Suppressor macrophage treated with lipopolysaccharide for 1 hour (primary cell): ENCODE results near the gene LINS1.

ENCODE experiments used
- DNase-seq, 3 donors: peaks; one replicate each; pipeline ENCODE4 v3.0.0-alpha.2; 2020 to 2022

The LINS1 gene

GRCh38 chr15:100547961-100548360 is 54.0 kb downstream of the LINS1 start:
- no peak for DNase-seq

GRCh38 chr15:100544946-100545345 is 57.0 kb downstream of the LINS1 start:
- DNase-seq: no peak

GRCh38 chr15:100544338-100544841 is 57.6 kb downstream of the LINS1 start:
- DNase-seq: no peak

- no peak for DNase-seq
These were observed 59.7 kb downstream of the LINS1 start for GRCh38 chr15:100542290-100542689.

GRCh38 chr15:100537331-100537730 is 64.7 kb downstream of the LINS1 start:
- DNase-seq: peak; percentile 78 to 88 (median 79)

- DNase-seq: no peak
These were observed 65.3 kb downstream of the LINS1 start for GRCh38 chr15:100536733-100537132.

GRCh38 chr15:100533886-100534285 is 68.1 kb downstream of the LINS1 start:
- DNase-seq: no peak

- no peak for DNase-seq
These were observed 70.1 kb downstream of the LINS1 start for GRCh38 chr15:100531823-100532327.

- peak in 2 of 3 donors; percentile 31 to 32 for DNase-seq
These were observed 70.8 kb downstream of the LINS1 start for GRCh38 chr15:100531204-100531603.

GRCh38 chr15:100529556-100529955 is 72.4 kb downstream of the LINS1 start:
- no peak for DNase-seq

GRCh38 chr15:100528833-100529428 is 73.1 kb downstream of the LINS1 start, which contains the start of gene CERS3:
Gene CERS3, minus strand, starts transcription at chr15:100528950. Its CDS starts 27,101 bp downstream, at chr15:100501849.
- DNase-seq: no peak

- no peak for DNase-seq
These were observed 75.9 kb downstream of the LINS1 start for GRCh38 chr15:100526027-100526481.

GRCh38 chr15:100525436-100525835 is 76.5 kb downstream of the LINS1 start:
- no peak for DNase-seq

GRCh38 chr15:100524326-100524725 is 77.7 kb downstream of the LINS1 start:
- DNase-seq: no peak

GRCh38 chr15:100521907-100522306 is 80.1 kb downstream of the LINS1 start:
- no peak for DNase-seq

- DNase-seq: peak; percentile 36 to 47 (median 39)
These were observed 81.7 kb downstream of the LINS1 start for GRCh38 chr15:100520132-100520921.

GRCh38 chr15:100517846-100518245 is 84.1 kb downstream of the LINS1 start:
- DNase-seq: no peak
